Panc1 (cell line): ENCODE measurements around the gene EWSR1.

Experiments used
- CTCF ChIP-seq: fragments of 450-650 bp; IDR thresholded peaks from 2 replicates; pipeline ENCODE4 v1.5.1; 2017; ENCODE audit warnings: mild to moderate bottlenecking
- POLR2AphosphoS5 ChIP-seq: IDR thresholded peaks from 2 replicates; pipeline ENCODE4 v1.6.1; 2012; ENCODE audit warnings: mild to moderate bottlenecking, low read depth, low read length, moderate library complexity
- SIN3A ChIP-seq: IDR thresholded peaks from 2 replicates; pipeline ENCODE4 v1.6.1; 2012; ENCODE audit warnings: low read depth, mild to moderate bottlenecking, low read length, moderate library complexity, borderline replicate concordance; ENCODE audit not compliant: insufficient read depth
- TCF7L2 ChIP-seq: IDR thresholded peaks from 2 replicates; pipeline ENCODE4 v1.6.1; 2011; ENCODE audit warnings: mild to moderate bottlenecking, low read depth, low read length, inconsistent platforms
- TF ChIP-seq, protein P1 (sequence below), 2 experiments: IDR thresholded peaks; 2 replicates each; pipeline ENCODE4 v1.6.1; 2011 to 2012; ENCODE audit warnings: low read depth in 2 of 2, control low read depth in 1 of 2, low read length in 1 of 2, mild to moderate bottlenecking in 1 of 2, moderate library complexity in 1 of 2; ENCODE audit not compliant: insufficient read depth in 1 of 2

DNA sequence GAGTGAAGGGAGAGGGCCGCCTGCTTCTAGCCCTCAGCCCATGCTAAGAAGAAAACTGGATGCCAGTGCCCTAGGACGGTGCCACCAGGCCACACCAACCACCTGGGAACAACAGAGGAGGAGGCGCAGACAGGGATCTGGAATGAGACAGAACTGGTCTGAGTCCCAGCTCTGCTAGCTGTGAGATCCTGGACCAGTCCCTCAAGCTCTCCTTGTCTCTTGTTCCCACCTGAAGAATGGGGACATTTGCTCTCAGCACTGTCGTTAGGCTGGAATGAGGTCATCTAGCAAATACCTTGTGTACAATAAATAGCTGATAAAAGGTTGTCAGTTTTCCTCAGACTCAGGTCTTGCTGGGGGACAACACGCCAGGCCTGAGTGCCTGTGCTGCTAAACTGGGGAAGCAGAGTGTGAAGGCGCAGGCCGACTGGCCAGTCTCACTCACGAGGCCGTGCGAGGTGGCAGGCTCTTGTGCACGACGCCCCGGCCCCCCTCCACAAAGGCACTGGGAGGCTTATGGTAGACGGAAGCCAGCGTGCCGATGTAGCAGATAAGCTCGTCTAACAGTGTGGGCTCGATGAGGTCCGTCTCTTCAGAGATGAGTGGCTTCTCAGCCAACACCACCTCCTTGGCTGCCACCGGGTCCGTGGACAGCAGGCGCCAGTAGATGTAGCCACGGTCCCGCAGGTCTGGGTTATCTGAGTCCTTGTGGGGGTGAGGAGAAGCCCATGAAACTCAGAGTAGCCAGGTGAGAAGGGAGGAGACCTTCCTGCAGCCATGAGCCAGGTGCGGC, 73.2 kb downstream of the EWSR1 start:
- TF ChIP-seq POLR2AphosphoS5 (no peak), CTCF (no peak), TCF7L2 (no peak), SIN3A (no peak)
- TF ChIP-seq, protein P1, sequence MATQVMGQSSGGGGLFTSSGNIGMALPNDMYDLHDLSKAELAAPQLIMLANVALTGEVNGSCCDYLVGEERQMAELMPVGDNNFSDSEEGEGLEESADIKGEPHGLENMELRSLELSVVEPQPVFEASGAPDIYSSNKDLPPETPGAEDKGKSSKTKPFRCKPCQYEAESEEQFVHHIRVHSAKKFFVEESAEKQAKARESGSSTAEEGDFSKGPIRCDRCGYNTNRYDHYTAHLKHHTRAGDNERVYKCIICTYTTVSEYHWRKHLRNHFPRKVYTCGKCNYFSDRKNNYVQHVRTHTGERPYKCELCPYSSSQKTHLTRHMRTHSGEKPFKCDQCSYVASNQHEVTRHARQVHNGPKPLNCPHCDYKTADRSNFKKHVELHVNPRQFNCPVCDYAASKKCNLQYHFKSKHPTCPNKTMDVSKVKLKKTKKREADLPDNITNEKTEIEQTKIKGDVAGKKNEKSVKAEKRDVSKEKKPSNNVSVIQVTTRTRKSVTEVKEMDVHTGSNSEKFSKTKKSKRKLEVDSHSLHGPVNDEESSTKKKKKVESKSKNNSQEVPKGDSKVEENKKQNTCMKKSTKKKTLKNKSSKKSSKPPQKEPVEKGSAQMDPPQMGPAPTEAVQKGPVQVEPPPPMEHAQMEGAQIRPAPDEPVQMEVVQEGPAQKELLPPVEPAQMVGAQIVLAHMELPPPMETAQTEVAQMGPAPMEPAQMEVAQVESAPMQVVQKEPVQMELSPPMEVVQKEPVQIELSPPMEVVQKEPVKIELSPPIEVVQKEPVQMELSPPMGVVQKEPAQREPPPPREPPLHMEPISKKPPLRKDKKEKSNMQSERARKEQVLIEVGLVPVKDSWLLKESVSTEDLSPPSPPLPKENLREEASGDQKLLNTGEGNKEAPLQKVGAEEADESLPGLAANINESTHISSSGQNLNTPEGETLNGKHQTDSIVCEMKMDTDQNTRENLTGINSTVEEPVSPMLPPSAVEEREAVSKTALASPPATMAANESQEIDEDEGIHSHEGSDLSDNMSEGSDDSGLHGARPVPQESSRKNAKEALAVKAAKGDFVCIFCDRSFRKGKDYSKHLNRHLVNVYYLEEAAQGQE (IDR thresholded peaks at IDR 0.05; ENCODE audit: insufficient read depth in 1 of 2, low read depth in 2 of 2, low read length in 1 of 2): no peak
